HepG2 (cell line): Measurements from ENCODE around the gene CSNK2A1. TPM values are rescaled to one million over a fixed set of nuclear protein-coding genes. Genes with fewer than 3 reads are reported as not detected.
"Not testable (repeated sequence)": the region's sequence is repeated elsewhere in the genome, so short reads cannot be mapped to it uniquely, and the experiment has no call there.

Source experiments
- ATAC-seq: fragments of 200-7000 bp; cut with Tn5 transposase; 3 replicates; pipeline ENCODE4 v1.9.1; 2020; ENCODE audit warnings: mild to moderate bottlenecking, moderate library complexity
- BruUV-seq: library from RNA; stranded (reverse); fragments of 400-500 nt; replicated peaks from 2 replicates; lab custom pipeline; 2021; lab: Mats Ljungman, UMichigan
- CTCF ChIA-PET: fragments of 300-600 bp; formaldehyde crosslinking; extraction: SDS; loops from one replicate; lab custom pipeline; 2021; ENCODE audit warnings: low total read pairs, inconsistent platforms, low intra/inter-chr PET ratio; lab: Yijun Ruan, JAX
- POLR2A ChIA-PET: fragments of 350-600 bp; sonication (Branson Sonifier 250); formaldehyde crosslinking; loops from one replicate; lab custom pipeline; 2020; ENCODE audit warnings: antibody characterized with exemption, inconsistent platforms; lab: Yijun Ruan, JAX
- DNase-seq: peaks from one replicate; pipeline ENCODE4 v3.0.0-alpha.2; 2015; ENCODE audit warnings: low spot score
- FAIRE-seq: peaks from 3 replicates; lab custom pipeline; 2011; peaks lifted over from hg19 to GRCh38; lab: Jason Lieb, UNC
- H2AFZ ChIP-seq: one replicate; pipeline ENCODE4 v1.6.1; 2011; ENCODE audit warnings: low read length, inconsistent platforms
- H3K27ac ChIP-seq: fragments of 300-600 bp; 3 replicates; pipeline ENCODE4 v1.8.0; 2011; ENCODE audit warnings: mixed run types, mild to moderate bottlenecking, mixed read lengths, low read length, inconsistent platforms; ENCODE audit not compliant: insufficient read depth; ENCODE audit errors: extremely low read length
- H3K27me3 ChIP-seq, 2 experiments: fragments of 200-600 bp in 1 of 2; 2 replicates in 1 of 2; 3 replicates in 1 of 2; pipeline versions ENCODE4 v1.6.0 to v1.8.0; 2011; ENCODE audit warnings: low read length in 2 of 2, mild to moderate bottlenecking in 2 of 2, moderate library complexity in 2 of 2, inconsistent platforms in 1 of 2; ENCODE audit not compliant: insufficient read depth in 2 of 2, control insufficient read depth in 1 of 2
- H3K36me3 ChIP-seq, 2 experiments: fragments of 200-600 bp in 1 of 2; replicated peaks in 1 of 2; 2 replicates in 1 of 2; 3 replicates in 1 of 2; pipeline versions ENCODE4 v1.5.1 to v1.8.0; 2011; ENCODE audit warnings: low read length in 2 of 2, inconsistent platforms in 1 of 2; ENCODE audit not compliant: insufficient read depth in 2 of 2, control insufficient read depth in 1 of 2
- H3K4me1 ChIP-seq: 2 replicates; pipeline ENCODE4 v1.5.1; 2012; ENCODE audit warnings: low read length, inconsistent platforms; ENCODE audit not compliant: insufficient read depth
- H3K4me2 ChIP-seq: 2 replicates; pipeline ENCODE4 v1.6.0; 2011; ENCODE audit warnings: low read depth, low read length, inconsistent platforms
- H3K4me3 ChIP-seq, 3 experiments: fragments of 200-600 bp in 1 of 3; sonication (generic), shearing (Covaris generic) in 1 of 3; replicated peaks in 1 of 3; 2 replicates each; pipeline ENCODE4 v1.5.1; 2011 to 2016; ENCODE audit warnings: low read length in 3 of 3, inconsistent platforms in 2 of 3, low read depth in 2 of 3, mild to moderate bottlenecking in 2 of 3, control low read depth in 1 of 3, mixed read lengths in 1 of 3; ENCODE audit not compliant: insufficient read depth in 1 of 3
- H3K79me2 ChIP-seq: one replicate; pipeline ENCODE4 v1.6.1; 2011; ENCODE audit warnings: low read length, inconsistent platforms; ENCODE audit not compliant: insufficient read depth
- H3K9ac ChIP-seq: 2 replicates; pipeline ENCODE4 v1.6.0; 2011; ENCODE audit warnings: mild to moderate bottlenecking, low read depth, low read length, inconsistent platforms; ENCODE audit not compliant: insufficient read depth
- H3K9me3 ChIP-seq: 2 replicates; pipeline ENCODE4 v1.5.1; 2012; ENCODE audit warnings: mild to moderate bottlenecking, low read length
- H4K20me1 ChIP-seq: 2 replicates; pipeline ENCODE4 v1.6.0; 2011; ENCODE audit warnings: inconsistent platforms, mild to moderate bottlenecking, low read length, moderate library complexity; ENCODE audit not compliant: insufficient read depth
- ARID4A ChIP-seq: sonication (generic); formaldehyde crosslinking; IDR thresholded peaks from 2 replicates; pipeline ENCODE4 v1.5.0; 2020; ENCODE audit warnings: mild to moderate bottlenecking, missing genetic modification reagents, borderline replicate concordance
- ATF3 ChIP-seq: sonication (generic); formaldehyde crosslinking; IDR thresholded peaks from 2 replicates; pipeline ENCODE4 v1.4.0; 2020; ENCODE audit warnings: missing genetic modification reagents
- HMGXB4 ChIP-seq, 2 experiments: sonication (generic) in 1 of 2; formaldehyde crosslinking in 1 of 2; IDR thresholded peaks; 2 replicates each; pipeline versions ENCODE4 v1.4.0 to v1.6.1; 2018 to 2020; ENCODE audit warnings: missing genetic modification reagents in 2 of 2, borderline replicate concordance in 1 of 2, low read depth in 1 of 2, mild to moderate bottlenecking in 1 of 2, missing biosample characterization in 1 of 2
- KDM2A ChIP-seq: sonication (generic); formaldehyde crosslinking; IDR thresholded peaks from 2 replicates; pipeline ENCODE4 v1.4.0; 2020; ENCODE audit warnings: low read depth, missing genetic modification reagents, borderline replicate concordance
- LCORL ChIP-seq, 2 experiments: fragments of 450-650 bp in 1 of 2; sonication (generic) in 1 of 2; formaldehyde crosslinking in 1 of 2; IDR thresholded peaks; 2 replicates each; pipeline versions ENCODE4 v1.5.0 to v1.6.1; 2017 to 2020; ENCODE audit warnings: antibody characterized with exemption in 1 of 2, missing genetic modification reagents in 1 of 2
- PHF5A ChIP-seq: IDR thresholded peaks from one replicate; pipeline ENCODE4 v1.6.1; 2018; ENCODE audit warnings: low read depth, missing genetic modification reagents; ENCODE audit not compliant: unreplicated experiment
- PTBP1 ChIP-seq: fragments of 200-400 bp; formaldehyde crosslinking; IDR thresholded peaks from 2 replicates; pipeline ENCODE4 v1.6.1; 2018; ENCODE audit warnings: low read length, low read depth; ENCODE audit not compliant: poor library complexity, severe bottlenecking
- SP2 ChIP-seq: sonication (generic); formaldehyde crosslinking; IDR thresholded peaks from 2 replicates; pipeline ENCODE4 v1.5.1; 2020; ENCODE audit warnings: mild to moderate bottlenecking, missing genetic modification reagents
- ZNF557 ChIP-seq: sonication (generic); formaldehyde crosslinking; IDR thresholded peaks from 2 replicates; pipeline ENCODE4 v1.4.0; 2020; ENCODE audit warnings: missing genetic modification reagents
- ZNF709 ChIP-seq: sonication (generic); formaldehyde crosslinking; IDR thresholded peaks from 2 replicates; pipeline ENCODE4 v1.5.0; 2020; ENCODE audit warnings: mild to moderate bottlenecking, missing genetic modification reagents
- ZNF782 ChIP-seq: sonication (generic); formaldehyde crosslinking; IDR thresholded peaks from 2 replicates; pipeline ENCODE4 v1.4.0; 2020; ENCODE audit warnings: missing genetic modification reagents, mild to moderate bottlenecking, borderline replicate concordance
- WGBS: methylation state at CpG from one replicate; pipeline ENCODE4 v1.1.6; 2017; ENCODE audit warnings: low lambda C conversion rate; 5-methylcytosine and 5-hydroxymethylcytosine counted together
- in situ Hi-C: cut with HindIII; loops from 2 replicates; pipeline ENCODE4 v1.10.0; 2017; ENCODE audit warnings: low pct_unique_long_range_greater_than_20kb; ENCODE audit not compliant: extremely low pct_ligation_motif_present
- intact Hi-C: fragments of 100-400 bp; cut with micrococcal nuclease; formaldehyde crosslinking; loops from one replicate; pipeline ENCODE4 v1.10.0; 2022; ENCODE audit not compliant: unreplicated experiment
- polyA plus RNA-seq, 8 experiments: library from polyadenylated mRNA; depleted of rRNA in 3 of 8; stranded (reverse) in 7 of 8; unstranded in 1 of 8; fragments of >200 nt; fragmentation: Illumina TruSeq in 4 of 8; extraction: Trizol in 4 of 8; gene quantifications; 2 replicates each; pipeline versions ENCODE4 v1.2.1 to v1.2.3, GENCODE V29; 2011 to 2016; ENCODE audit warnings: low read depth in 4 of 8, missing spikeins in 1 of 8, mixed read lengths in 1 of 8; ENCODE audit not compliant: insufficient read depth in 1 of 8
- total RNA-seq, 5 experiments: library from RNA; depleted of rRNA; stranded (reverse); fragments of >200 nt; fragmentation: Illumina TruSeq; extraction: Trizol; gene quantifications; 2 replicates each; pipeline ENCODE4 v1.2.3, GENCODE V29; 2016; ENCODE audit warnings: low read depth in 1 of 5

CSNK2A1 gene
- total and polyA plus RNA-seq, 2 of the 13 experiments (the other 11 are each of a cell fraction or from before 2014, with no cell fraction given): 153 to 231 TPM

- TF ChIP-seq ARID4A (no peak), PTBP1 (no peak), ATF3 (CRISPR knock-in tag) (no peak), SP2 (CRISPR knock-in tag) (no peak), ZNF782 (CRISPR knock-in tag) (no peak), PHF5A (CRISPR knock-in tag) (no peak), ZNF557 (CRISPR knock-in tag) (no peak), HMGXB4 (CRISPR knock-in tag; IDR thresholded peaks at IDR 0.05; ENCODE audit: borderline replicate concordance in 1 of 2, low read depth in 1 of 2) (no peak), LCORL (IDR thresholded peaks at IDR 0.05) (no peak), LCORL (CRISPR knock-in tag; IDR thresholded peaks at IDR 0.05) (no peak), ZNF709 (CRISPR knock-in tag) (no peak), KDM2A (no peak)
Observed at GRCh38 chr20:582204-582603, 38.6 kb upstream of the CSNK2A1 start (continued).

GRCh38 chr20:578940-579690 lies 35.5 kb upstream of the CSNK2A1 start:
- H3K4me2 ChIP-seq, intact Hi-C loops, BruUV-seq, H3K9me3 ChIP-seq, ATAC-seq, H2AFZ ChIP-seq, H3K9ac ChIP-seq, H3K4me3 ChIP-seq, CTCF ChIA-PET, H3K36me3 ChIP-seq, H3K27ac ChIP-seq, POLR2A ChIA-PET, H4K20me1 ChIP-seq, H3K79me2 ChIP-seq, in situ Hi-C loops, DNase-seq, FAIRE-seq, H3K4me1 ChIP-seq: not testable (repeated sequence)
- WGBS: 52% methylated on average over 8 of the region's 8 CpGs
- peaks cover 3 to 18% of the 10 kb centered on the region in 2 experiments; a peak in 3 of 5 replicates for H3K27me3 ChIP-seq
